ENCODE results near the gene CREBRF.

- TF ChIP-seq CTCF (IDR thresholded peaks at IDR 0.05; ENCODE audit: insufficient read depth, low read depth, low read length): no peak
- no peak for TF ChIP-seq EZH2 (IDR thresholded peaks at IDR 0.05; ENCODE audit: insufficient read depth, low read length)
These were observed 3.1 kb upstream of the CREBRF start for GRCh38 chr5:173053041-173053440.
